PC-3 (cell line): ENCODE measurements around the gene EIF4E1B. TPM values are rescaled to one million over a fixed set of nuclear protein-coding genes. Genes with fewer than 3 reads are reported as not detected.

Source experiments
- ATAC-seq: fragments of 200-7000 bp; cut with Tn5 transposase; 2 replicates; pipeline ENCODE4 v1.9.1; 2020; ENCODE audit warnings: mild to moderate bottlenecking, moderate library complexity
- BruUV-seq: library from RNA; stranded (reverse); fragments of 400-500 nt; replicated peaks from 2 replicates; lab custom pipeline; 2021; lab: Mats Ljungman, UMichigan
- CTCF ChIA-PET: fragments of 300-600 bp; sonication (Branson Sonifier 250); formaldehyde crosslinking; loops from one replicate; lab custom pipeline; 2022; ENCODE audit warnings: antibody characterized with exemption; lab: Charles Lee
- POLR2A ChIA-PET: fragments of 300-600 bp; sonication (Branson Sonifier 250); formaldehyde crosslinking; loops from one replicate; lab custom pipeline; 2022; ENCODE audit warnings: antibody characterized with exemption; ENCODE audit not compliant: unreplicated experiment; lab: Charles Lee
- DNase-seq: peaks from one replicate; pipeline ENCODE4 v3.0.0-alpha.2; 2015
- H2AFZ ChIP-seq: fragments of 300-600 bp; sonication (generic); 2 replicates; pipeline ENCODE4 v1.6.0; 2016; ENCODE audit warnings: antibody characterized with exemption, low read length
- H3F3A ChIP-seq: fragments of 300-600 bp; sonication (generic); one replicate; pipeline ENCODE4 v1.6.0; 2017; ENCODE audit warnings: antibody characterized with exemption, low read length, control low read depth, mild to moderate bottlenecking; ENCODE audit not compliant: unreplicated experiment
- H3K27ac ChIP-seq: fragments of 300-600 bp; sonication (generic); 2 replicates; pipeline ENCODE4 v1.5.1; 2016; ENCODE audit warnings: mild to moderate bottlenecking, low read length
- H3K27me3 ChIP-seq: fragments of 300-600 bp; sonication (generic); 2 replicates; pipeline ENCODE4 v1.6.1; 2016; ENCODE audit warnings: low read length, mixed read lengths
- H3K36me3 ChIP-seq: fragments of 300-600 bp; sonication (generic); 2 replicates; pipeline ENCODE4 v1.6.1; 2016; ENCODE audit warnings: low read depth, mixed run types, low read length, mixed read lengths
- H3K4me1 ChIP-seq: fragments of 300-600 bp; sonication (generic); 2 replicates; pipeline ENCODE4 v1.5.1; 2016; ENCODE audit warnings: low read length; ENCODE audit not compliant: insufficient read depth
- H3K4me2 ChIP-seq: fragments of 300-600 bp; sonication (generic); 2 replicates; pipeline ENCODE4 v1.6.0; 2016; ENCODE audit warnings: low read length
- H3K4me3 ChIP-seq: fragments of 300-600 bp; sonication (generic); 2 replicates; pipeline ENCODE4 v1.5.1; 2016; ENCODE audit warnings: mild to moderate bottlenecking, low read length, mixed read lengths
- H3K79me2 ChIP-seq: fragments of 300-600 bp; sonication (generic); 2 replicates; pipeline ENCODE4 v1.6.1; 2017; ENCODE audit warnings: low read length, mixed read lengths
- H3K9ac ChIP-seq: fragments of 300-600 bp; sonication (generic); 2 replicates; pipeline ENCODE4 v1.6.0; 2016; ENCODE audit warnings: mild to moderate bottlenecking, low read length
- H3K9me2 ChIP-seq: fragments of 300-600 bp; sonication (generic); replicated peaks from 2 replicates; pipeline ENCODE4 v1.6.1; 2016; ENCODE audit warnings: mixed run types, low read length, mixed read lengths
- H3K9me3 ChIP-seq: fragments of 300-600 bp; sonication (generic); 2 replicates; pipeline ENCODE4 v1.6.1; 2016; ENCODE audit warnings: low read length, mixed read lengths
- H4K20me1 ChIP-seq: fragments of 300-600 bp; sonication (generic); 2 replicates; pipeline ENCODE4 v1.6.1; 2016; ENCODE audit warnings: low read length, mixed read lengths
- CTCF ChIP-seq: fragments of 300-600 bp; sonication (generic); conservative IDR thresholded peaks from 2 replicates; pipeline ENCODE4 v1.5.1; 2017; ENCODE audit warnings: antibody characterized with exemption, low read depth, mild to moderate bottlenecking, low read length
- EZH2 ChIP-seq: fragments of 300-600 bp; sonication (generic); IDR thresholded peaks from one replicate; pipeline ENCODE4 v1.6.1; 2017; ENCODE audit warnings: antibody characterized with exemption, mild to moderate bottlenecking, low read length; ENCODE audit not compliant: unreplicated experiment
- EZH2phosphoT487 ChIP-seq: fragments of 300-600 bp; sonication (generic); IDR thresholded peaks from 2 replicates; pipeline ENCODE4 v1.6.1; 2018; ENCODE audit warnings: mild to moderate bottlenecking, antibody characterized with exemption, low read length, borderline replicate concordance
- intact Hi-C: fragments of 100-400 bp; cut with micrococcal nuclease; formaldehyde crosslinking; loops from 2 replicates; pipeline ENCODE4 v1.9.0; 2023
- total RNA-seq: library from RNA; depleted of rRNA; stranded (reverse); fragments of >200 nt; gene quantifications from 2 replicates; pipeline ENCODE4 v1.2.3, GENCODE V29; 2014

Gene EIF4E1B
- total RNA-seq, 1 experiment from 2014 or later, result not detected

DNA sequence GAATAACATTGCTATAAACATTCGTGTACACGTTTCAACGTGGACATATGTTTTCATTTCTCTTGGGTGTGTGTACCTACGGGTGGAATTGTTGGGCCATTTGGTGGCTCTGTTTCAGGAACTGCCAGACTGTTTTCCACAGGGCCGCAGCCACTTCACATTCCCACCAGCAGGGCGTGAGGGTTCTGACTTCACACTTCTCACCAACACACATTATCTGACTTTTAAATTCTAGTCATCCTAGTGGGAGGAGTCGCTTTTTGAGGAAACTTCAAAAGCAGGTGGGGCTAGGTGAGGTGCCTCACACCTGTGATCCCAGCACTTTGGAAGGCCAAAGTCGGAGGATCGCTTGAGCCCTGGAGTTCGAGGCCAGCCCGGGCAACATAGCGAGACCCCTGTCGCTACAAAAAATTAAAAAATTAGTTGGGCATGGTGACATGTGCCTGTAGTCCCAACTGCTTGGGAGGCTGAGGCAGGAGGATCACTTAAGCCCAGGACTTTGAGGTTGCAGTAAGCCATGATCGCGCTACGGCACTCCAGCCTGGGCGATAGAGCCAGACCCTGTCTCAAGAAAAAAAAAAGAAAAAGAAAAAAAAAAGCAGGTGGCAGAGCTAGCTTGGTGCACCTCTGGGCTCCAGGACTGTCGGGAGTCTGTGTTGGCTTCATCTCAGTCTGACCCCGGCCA, 45.3 kb downstream of the EIF4E1B start:
- no peak overlapping the region for H3K9ac ChIP-seq

DNA sequence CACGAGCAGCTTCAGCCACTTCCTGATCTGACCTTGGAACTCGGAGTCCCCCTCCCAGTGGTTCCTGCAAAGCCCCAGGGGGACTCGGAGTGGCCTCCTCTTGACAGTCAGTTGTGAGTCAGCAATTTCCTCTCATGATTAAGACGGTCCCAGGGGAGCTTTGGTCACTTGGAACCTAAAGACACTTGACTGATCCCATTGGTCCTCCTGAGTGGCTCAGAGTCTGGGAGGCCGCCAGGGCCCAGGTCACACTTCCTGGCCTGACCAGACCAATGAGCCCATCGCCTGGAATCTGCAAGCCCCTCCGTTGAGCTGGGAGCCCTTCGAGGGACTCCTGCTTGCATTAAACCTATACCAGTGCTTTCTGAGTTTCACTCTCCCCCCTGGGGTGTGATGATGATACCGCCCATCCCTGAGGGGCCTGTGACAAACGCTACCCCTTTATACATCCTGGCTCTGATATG, 45.9 kb downstream of the EIF4E1B start:
- ATAC-seq (peak; percentile 84), DNase-seq (peak; percentile 65)
- Histone ChIP-seq H3K4me2 (peak overlapping the region; percentile 16), H3K36me3 (no peaks in the 10 kb centered on the region), H3K9me3 (no peaks in the 10 kb centered on the region), H2AFZ (peak overlapping the region; percentile 43), H3K4me3 (no peak overlapping the region), H3F3A (no peaks in the 10 kb centered on the region), H3K4me1 (peaks cover 10% of the 10 kb centered on the region), H3K27ac (no peak overlapping the region), H3K9me2 (no peaks in the 10 kb centered on the region), H4K20me1 (no peaks in the 10 kb centered on the region), H3K27me3 (no peaks in the 10 kb centered on the region), H3K79me2 (no peaks in the 10 kb centered on the region), H3K9ac (no peak overlapping the region)
- ChIA-PET CTCF (interaction anchor here (1.9 kb wide), 1 partner anchor 16 kb away, joined by 4 read pairs; no protein-coding TSS in a partner anchor), POLR2A (no interaction called here)
- intact Hi-C loops, result no loop called here
- BruUV-seq, result no TSS peak
- TF ChIP-seq EZH2 (no peak), EZH2phosphoT487 (no peak), CTCF (no peak)

More for the DNA sequence above, 45.3 kb downstream of the EIF4E1B start:
- intact Hi-C loops, result no loop called here
- no TSS peak for BruUV-seq
- CTCF ChIA-PET, result interaction anchor here (1.9 kb wide), 1 partner anchor 15 kb away, joined by 4 read pairs; no protein-coding TSS in a partner anchor
- H3K9me2 ChIP-seq, result no peaks in the 10 kb centered on the region
- peak; percentile 46 for DNase-seq
- H3K4me3 ChIP-seq, result no peak overlapping the region
- H3K4me2 ChIP-seq, result peak overlapping the region; percentile 16
- no peaks in the 10 kb centered on the region for H3K9me3 ChIP-seq
- H3F3A ChIP-seq, result no peaks in the 10 kb centered on the region
- POLR2A ChIA-PET, result no interaction called here
- no peaks in the 10 kb centered on the region for H4K20me1 ChIP-seq
- no peaks in the 10 kb centered on the region for H3K79me2 ChIP-seq
- TF ChIP-seq CTCF (peak; percentile 64), EZH2phosphoT487 (no peak), EZH2 (no peak)
- peak; percentile 61 for ATAC-seq
- H2AFZ ChIP-seq, result peak overlapping the region; percentile 43
- H3K4me1 ChIP-seq, result peaks cover 10% of the 10 kb centered on the region
- no peak overlapping the region for H3K27ac ChIP-seq
- no peaks in the 10 kb centered on the region for H3K36me3 ChIP-seq
- H3K27me3 ChIP-seq, result no peaks in the 10 kb centered on the region

- H3K9ac ChIP-seq, result no peak overlapping the region
- H3K79me2 ChIP-seq, result no peaks in the 10 kb centered on the region
- no peak overlapping the region for H2AFZ ChIP-seq
- TF ChIP-seq EZH2 (no peak), EZH2phosphoT487 (no peak), CTCF (no peak)
- CTCF ChIA-PET, result no interaction called here
- H3K4me1 ChIP-seq, result peaks cover 10% of the 10 kb centered on the region
- no peak overlapping the region for H3K4me2 ChIP-seq
- H3F3A ChIP-seq, result no peaks in the 10 kb centered on the region
- no peak overlapping the region for H3K27ac ChIP-seq
- POLR2A ChIA-PET, result no interaction called here
- H3K27me3 ChIP-seq, result peaks cover 5% of the 10 kb centered on the region; the same call in 1 of the 2 replicates
- H3K4me3 ChIP-seq, result no peak overlapping the region
- no TSS peak for BruUV-seq
- no peaks in the 10 kb centered on the region for H3K9me3 ChIP-seq
- ATAC-seq (no peak), DNase-seq (no peak)
- no peaks in the 10 kb centered on the region for H3K36me3 ChIP-seq
- no peaks in the 10 kb centered on the region for H4K20me1 ChIP-seq
- H3K9me2 ChIP-seq, result no peaks in the 10 kb centered on the region
- intact Hi-C loops, result no loop called here
These were observed 46.9 kb downstream of the EIF4E1B start for GRCh38 chr5:176677209-176677939.
